Mesenchymal stem cell (in vitro differentiated cells and primary cell): ENCODE results near the gene P4HA2.

Experiments used
- DNase-seq: peaks from one replicate; pipeline ENCODE4 v3.0.0-alpha.2; 2013
- H2AFZ ChIP-seq: one replicate; pipeline ENCODE4 v1.6.1; 2013; ENCODE audit warnings: low read depth, mild to moderate bottlenecking, control low read depth, inconsistent platforms, low read length, moderate library complexity
- H2AK5ac ChIP-seq: 2 replicates; pipeline ENCODE4 v1.6.1; 2013; ENCODE audit warnings: low read length, moderate library complexity, mild to moderate bottlenecking, inconsistent platforms; ENCODE audit not compliant: severe bottlenecking
- H2BK120ac ChIP-seq: one replicate; pipeline ENCODE4 v1.6.1; 2013; ENCODE audit warnings: low read depth, mild to moderate bottlenecking, inconsistent platforms, low read length, moderate library complexity
- H2BK12ac ChIP-seq, 2 experiments: one replicate each; pipeline ENCODE4 v1.6.1; 2013; ENCODE audit warnings: inconsistent platforms in 2 of 2, low read length in 2 of 2, mild to moderate bottlenecking in 2 of 2, moderate library complexity in 2 of 2, control low read depth in 1 of 2
- H2BK15ac ChIP-seq: one replicate; pipeline ENCODE4 v1.6.1; 2013; ENCODE audit warnings: mild to moderate bottlenecking, low read depth, inconsistent platforms; ENCODE audit not compliant: poor library complexity, severe bottlenecking
- H2BK5ac ChIP-seq: 2 replicates; pipeline ENCODE4 v1.6.1; 2013; ENCODE audit warnings: low read depth, mild to moderate bottlenecking, low read length, control low read depth, inconsistent platforms; ENCODE audit not compliant: poor library complexity, severe bottlenecking
- H3K14ac ChIP-seq, 2 experiments: one replicate each; pipeline ENCODE4 v1.6.1; 2013; ENCODE audit warnings: inconsistent platforms in 2 of 2, low read length in 2 of 2, control low read depth in 1 of 2, mild to moderate bottlenecking in 1 of 2, moderate library complexity in 1 of 2
- H3K18ac ChIP-seq, 2 experiments: one replicate each; pipeline ENCODE4 v1.6.1; 2013; ENCODE audit warnings: inconsistent platforms in 2 of 2, low read length in 2 of 2, control low read depth in 1 of 2, low read depth in 1 of 2, mild to moderate bottlenecking in 1 of 2
- H3K23ac ChIP-seq, 2 experiments: one replicate each; pipeline ENCODE4 v1.6.1; 2013; ENCODE audit warnings: inconsistent platforms in 2 of 2, low read length in 2 of 2, mild to moderate bottlenecking in 2 of 2, moderate library complexity in 2 of 2, control low read depth in 1 of 2
- H3K27ac ChIP-seq: 2 replicates; pipeline ENCODE4 v1.5.1; 2013; ENCODE audit warnings: mild to moderate bottlenecking, moderate library complexity, low read length, control low read depth, inconsistent platforms; ENCODE audit not compliant: poor library complexity, severe bottlenecking
- H3K27me3 ChIP-seq, 2 experiments: 2 replicates each; pipeline versions ENCODE4 v1.6.1 to v1.7.0; 2013; ENCODE audit warnings: low read length in 2 of 2, mild to moderate bottlenecking in 2 of 2, moderate library complexity in 2 of 2, control low read depth in 1 of 2, inconsistent platforms in 1 of 2; ENCODE audit not compliant: control insufficient read depth in 1 of 2, insufficient read depth in 1 of 2
- H3K36me3 ChIP-seq, 2 experiments: 2 replicates each; pipeline versions ENCODE4 v1.6.1 to v1.7.0; 2013; ENCODE audit warnings: low read length in 2 of 2, control low read depth in 1 of 2, inconsistent platforms in 1 of 2, low read depth in 1 of 2, mild to moderate bottlenecking in 1 of 2; ENCODE audit not compliant: insufficient read depth in 2 of 2, control insufficient read depth in 1 of 2
- H3K4ac ChIP-seq, 2 experiments: one replicate each; pipeline ENCODE4 v1.6.1; 2013; ENCODE audit warnings: inconsistent platforms in 2 of 2, low read length in 2 of 2, mild to moderate bottlenecking in 2 of 2, moderate library complexity in 2 of 2, control low read depth in 1 of 2, low read depth in 1 of 2
- H3K4me1 ChIP-seq: 2 replicates; pipeline ENCODE4 v1.6.1; 2013; ENCODE audit warnings: low read depth, low read length, control low read depth; ENCODE audit not compliant: control insufficient read depth, insufficient read depth
- H3K4me2 ChIP-seq: 2 replicates; pipeline ENCODE4 v1.6.1; 2013; ENCODE audit warnings: low read length, mild to moderate bottlenecking, inconsistent platforms; ENCODE audit not compliant: poor library complexity, severe bottlenecking
- H3K4me3 ChIP-seq, 2 experiments: 2 replicates each; pipeline versions ENCODE4 v1.5.1 to v1.7.0; 2013; ENCODE audit warnings: low read length in 2 of 2, mild to moderate bottlenecking in 2 of 2, control low read depth in 1 of 2, low read depth in 1 of 2; ENCODE audit not compliant: insufficient read depth in 1 of 2
- H3K79me1 ChIP-seq: replicated peaks from 2 replicates; pipeline ENCODE4 v1.6.1; 2013; ENCODE audit warnings: mild to moderate bottlenecking, control low read depth, low read length, inconsistent platforms; ENCODE audit not compliant: poor library complexity, severe bottlenecking
- H3K9ac ChIP-seq: 2 replicates; pipeline ENCODE4 v1.7.0; 2013; ENCODE audit warnings: mild to moderate bottlenecking, low read length, moderate library complexity
- H3K9me3 ChIP-seq: 2 replicates; pipeline ENCODE4 v1.7.0; 2013; ENCODE audit warnings: mild to moderate bottlenecking, low read length; ENCODE audit not compliant: control insufficient read depth
- H4K8ac ChIP-seq: one replicate; pipeline ENCODE4 v1.6.1; 2013; ENCODE audit warnings: inconsistent platforms, mild to moderate bottlenecking, low read length, moderate library complexity
- H4K91ac ChIP-seq: one replicate; pipeline ENCODE4 v1.6.1; 2013; ENCODE audit warnings: mild to moderate bottlenecking, low read length, inconsistent platforms
- WGBS: methylation state at CpG from one replicate; pipeline ENCODE4 v1.1.7; 2013; ENCODE audit warnings: mixed read lengths; 5-methylcytosine and 5-hydroxymethylcytosine counted together

Gene P4HA2

DNA sequence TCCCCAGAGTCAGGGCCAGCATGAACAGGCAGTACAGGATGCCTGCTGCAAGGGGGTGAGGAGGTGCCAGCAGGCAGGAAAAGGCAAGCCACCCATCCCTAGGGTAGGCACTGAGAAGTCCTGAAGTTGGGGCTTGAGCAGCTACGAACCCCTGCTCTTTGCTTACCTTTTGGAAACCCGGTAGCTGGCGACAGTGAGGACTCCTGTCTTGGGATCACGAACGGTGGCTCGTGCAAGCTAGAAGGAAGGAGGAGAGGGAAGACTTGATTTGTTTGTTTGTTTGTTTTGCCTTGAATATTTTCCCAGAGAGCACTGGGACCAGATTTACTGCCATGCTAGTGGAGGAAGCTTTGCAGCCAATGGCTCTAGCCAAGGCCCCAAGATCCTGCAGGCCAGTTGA lies 23.7 kb downstream of the P4HA2 start:
- no peak overlapping the region for H3K4ac ChIP-seq
- H3K14ac ChIP-seq = no peak overlapping the region
- no peaks in the 10 kb centered on the region for H3K27me3 ChIP-seq
- H3K36me3 ChIP-seq = peaks cover 42 to 69% of the 10 kb centered on the region in 2 experiments
- no peak overlapping the region for H2BK15ac ChIP-seq
- no peaks in the 10 kb centered on the region for H3K9me3 ChIP-seq
- H3K4me3 ChIP-seq = no peak overlapping the region
- H3K4me1 ChIP-seq = peaks cover 21% of the 10 kb centered on the region
- peak overlapping the region; percentile 13 for H3K9ac ChIP-seq
- H2AK5ac ChIP-seq = peak overlapping the region; percentile 24
- WGBS = 98% methylated on average over 6 of the region's 6 CpGs
- DNase-seq = no peak
- H2AFZ ChIP-seq = no peak overlapping the region
- no peak overlapping the region for H2BK12ac ChIP-seq
- H2BK120ac ChIP-seq = no peak overlapping the region
- no peak overlapping the region for H3K23ac ChIP-seq
- H3K18ac ChIP-seq = no peak overlapping the region
- H2BK5ac ChIP-seq = no peak overlapping the region
- no peak overlapping the region for H3K27ac ChIP-seq
- H4K91ac ChIP-seq = no peak overlapping the region
- peaks cover 6% of the 10 kb centered on the region for H3K79me1 ChIP-seq
- H3K4me2 ChIP-seq = no peak overlapping the region
- H4K8ac ChIP-seq = no peak overlapping the region

DNA sequence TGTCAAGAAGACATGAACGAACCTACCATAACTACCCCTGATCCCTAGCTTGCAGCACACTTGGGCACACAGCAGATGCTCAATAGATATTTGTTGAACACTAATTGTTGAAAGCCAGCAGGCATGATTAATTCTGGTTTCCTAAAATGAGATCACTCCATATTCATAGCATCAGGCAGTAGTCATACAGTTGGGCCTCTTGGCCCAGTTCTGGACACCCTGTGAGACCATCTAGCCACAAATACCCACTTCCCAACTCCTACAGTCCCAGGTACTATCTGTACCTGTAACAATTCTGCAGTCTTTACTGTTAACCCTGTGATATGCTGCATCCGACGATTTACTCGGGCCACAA lies 24.2 kb downstream of the P4HA2 start:
- 96% methylated on average over 4 of the region's 4 CpGs for WGBS
- Histone ChIP-seq H2BK15ac (no peak overlapping the region), H3K18ac (no peak overlapping the region), H3K4ac (no peak overlapping the region), H3K27ac (peak overlapping the region; percentile 19), H3K79me1 (peaks cover 6% of the 10 kb centered on the region), H3K14ac (no peak overlapping the region), H4K91ac (no peak overlapping the region), H3K9ac (peak overlapping the region; percentile 28), H3K4me3 (no peak overlapping the region), H4K8ac (no peak overlapping the region), H2BK12ac (no peak overlapping the region), H2BK120ac (no peak overlapping the region), H3K36me3 (peaks cover 47 to 69% of the 10 kb centered on the region in 2 experiments), H2BK5ac (no peak overlapping the region), H3K27me3 (no peaks in the 10 kb centered on the region), H2AFZ (no peak overlapping the region), H3K9me3 (no peaks in the 10 kb centered on the region), H3K4me2 (no peak overlapping the region), H3K4me1 (peaks cover 16% of the 10 kb centered on the region), H3K23ac (no peak overlapping the region), H2AK5ac (peak overlapping the region; percentile 24)
- no peak for DNase-seq

DNA sequence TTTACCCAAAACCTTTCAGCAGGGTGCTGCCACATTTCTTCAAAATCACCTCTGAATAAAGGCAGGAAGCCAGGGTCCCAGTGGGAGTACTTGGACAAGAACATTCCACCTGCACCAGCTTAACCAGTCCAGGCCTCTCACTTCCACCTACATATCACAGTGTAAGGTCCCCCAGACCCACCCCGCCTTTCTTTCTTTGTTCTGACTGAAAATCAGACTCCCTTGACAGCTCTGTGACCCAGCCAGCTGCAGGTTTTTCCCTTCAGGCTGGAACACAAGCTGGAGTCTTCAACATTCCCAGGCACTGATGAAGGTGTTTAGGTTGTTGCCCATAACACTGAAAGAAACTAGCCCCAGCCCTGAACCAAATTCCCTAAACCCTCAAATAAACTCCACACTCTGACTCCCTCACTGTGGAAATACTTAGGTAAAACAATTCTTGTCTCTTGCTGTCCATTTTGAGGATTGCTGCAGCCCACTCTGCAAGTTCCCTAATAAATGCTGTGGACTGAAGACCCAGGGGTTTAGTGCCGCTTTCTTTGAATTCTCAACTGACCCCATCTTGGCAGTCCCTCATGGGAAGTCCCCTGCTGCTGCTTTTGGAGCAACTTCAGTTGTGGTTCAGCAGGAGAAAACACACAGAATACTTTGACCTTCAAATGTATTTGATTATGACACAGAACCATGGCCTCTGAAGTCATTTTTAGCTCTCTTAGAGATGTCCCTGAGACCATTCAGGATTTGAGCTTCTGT lies 24.8 kb downstream of the P4HA2 start:
- Histone ChIP-seq H3K9me3 (no peaks in the 10 kb centered on the region), H2AK5ac (no peak overlapping the region), H3K27ac (no peak overlapping the region), H3K18ac (no peak overlapping the region), H3K27me3 (no peaks in the 10 kb centered on the region), H3K4me2 (no peak overlapping the region), H3K9ac (peak overlapping the region; percentile 28), H2BK5ac (no peak overlapping the region), H3K36me3 (peaks cover 52 to 72% of the 10 kb centered on the region in 2 experiments), H3K14ac (no peak overlapping the region), H2AFZ (no peak overlapping the region), H2BK15ac (no peak overlapping the region), H4K8ac (no peak overlapping the region), H3K23ac (no peak overlapping the region), H3K4me1 (peaks cover 13% of the 10 kb centered on the region), H3K4ac (no peak overlapping the region), H2BK12ac (no peak overlapping the region), H4K91ac (no peak overlapping the region), H3K79me1 (peaks cover 6% of the 10 kb centered on the region), H2BK120ac (no peak overlapping the region), H3K4me3 (no peak overlapping the region)
- DNase-seq = no peak
- 99% methylated on average over 2 of the region's 2 CpGs for WGBS

DNA sequence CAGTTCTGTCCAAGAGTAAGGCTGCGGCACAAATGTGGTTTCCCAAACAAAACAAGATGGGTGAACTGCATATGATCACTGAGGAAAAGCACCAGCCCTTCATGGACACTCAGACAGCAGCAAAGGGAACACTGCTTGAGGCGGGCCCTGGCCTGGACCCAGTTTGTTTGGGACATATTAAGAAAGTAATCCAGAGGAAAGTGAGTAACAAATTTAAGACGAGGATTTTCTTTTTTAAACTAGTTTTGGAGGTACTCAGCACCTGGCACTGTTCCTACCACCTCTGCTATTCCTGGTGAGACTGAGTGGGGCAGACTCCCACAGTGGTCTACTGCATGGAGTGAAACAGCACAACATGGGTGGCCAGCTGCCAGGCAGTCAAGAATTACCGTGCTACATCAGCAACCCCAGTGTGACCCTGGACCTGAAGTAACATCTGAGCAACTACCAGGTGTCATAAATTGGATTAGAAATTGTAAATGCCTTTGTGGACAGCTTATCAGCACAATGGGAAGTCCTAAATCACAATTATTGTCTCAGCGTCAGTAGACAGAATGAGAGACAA lies 28.5 kb downstream of the P4HA2 start:
- Histone ChIP-seq H2BK15ac (no peak overlapping the region), H3K23ac (no peak overlapping the region), H3K27ac (no peak overlapping the region), H2BK12ac (no peak overlapping the region), H2AK5ac (no peak overlapping the region), H2BK5ac (no peak overlapping the region), H3K4ac (no peak overlapping the region), H3K79me1 (no peaks in the 10 kb centered on the region), H3K9me3 (no peaks in the 10 kb centered on the region), H3K27me3 (no peaks in the 10 kb centered on the region), H3K4me3 (no peak overlapping the region), H2BK120ac (no peak overlapping the region), H3K18ac (no peak overlapping the region), H3K9ac (no peak overlapping the region), H4K8ac (no peak overlapping the region), H3K4me1 (peaks cover 6% of the 10 kb centered on the region), H3K4me2 (no peak overlapping the region), H4K91ac (no peak overlapping the region), H3K14ac (no peak overlapping the region), H2AFZ (no peak overlapping the region), H3K36me3 (peaks cover 47 to 73% of the 10 kb centered on the region in 2 experiments)
- 96% methylated on average over 5 of the region's 5 CpGs for WGBS
- no peak for DNase-seq
